ENCODE measurements around the gene VPS41. TPM values are rescaled to one million over a fixed set of nuclear protein-coding genes. Genes with fewer than 3 reads are reported as not detected.

Gene VPS41
- total RNA-seq, 1 donor from 2014 or later: 125 TPM

DNA sequence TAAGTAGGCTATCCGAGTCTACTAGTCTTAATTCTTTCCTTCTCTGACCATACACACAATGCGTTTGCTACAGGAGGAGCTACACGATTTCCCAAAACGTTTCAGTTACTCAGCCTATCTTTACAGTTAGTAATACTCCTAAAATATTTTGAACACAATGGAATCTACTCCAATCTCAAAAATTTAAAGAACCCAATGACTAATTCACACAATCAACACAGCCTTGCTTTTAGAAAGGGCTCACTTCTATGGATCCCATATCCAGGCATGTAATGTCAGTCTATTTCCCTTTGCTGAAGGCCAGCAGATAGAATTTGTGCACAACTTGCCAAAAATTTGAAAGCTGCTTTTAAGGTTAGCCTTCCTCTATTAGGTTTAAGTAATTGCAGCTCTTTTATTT lies 107.2 kb downstream of the VPS41 start:
- Mint-ChIP-seq H3K27ac (no peak overlapping the region), H3K27me3 (no peaks in the 10 kb centered on the region), H3K36me3 (ENCODE audit: insufficient read depth) (no peaks in the 10 kb centered on the region), H3K4me3 (ENCODE audit: low read depth) (no peak overlapping the region), H3K4me1 (ENCODE audit: low read depth) (no peaks in the 10 kb centered on the region), H3K9me3 (ENCODE audit: low read depth) (no peaks in the 10 kb centered on the region)
- DNase-seq (ENCODE audit: low spot score, unreplicated experiment): no peak
- TF ChIP-seq, protein P1, sequence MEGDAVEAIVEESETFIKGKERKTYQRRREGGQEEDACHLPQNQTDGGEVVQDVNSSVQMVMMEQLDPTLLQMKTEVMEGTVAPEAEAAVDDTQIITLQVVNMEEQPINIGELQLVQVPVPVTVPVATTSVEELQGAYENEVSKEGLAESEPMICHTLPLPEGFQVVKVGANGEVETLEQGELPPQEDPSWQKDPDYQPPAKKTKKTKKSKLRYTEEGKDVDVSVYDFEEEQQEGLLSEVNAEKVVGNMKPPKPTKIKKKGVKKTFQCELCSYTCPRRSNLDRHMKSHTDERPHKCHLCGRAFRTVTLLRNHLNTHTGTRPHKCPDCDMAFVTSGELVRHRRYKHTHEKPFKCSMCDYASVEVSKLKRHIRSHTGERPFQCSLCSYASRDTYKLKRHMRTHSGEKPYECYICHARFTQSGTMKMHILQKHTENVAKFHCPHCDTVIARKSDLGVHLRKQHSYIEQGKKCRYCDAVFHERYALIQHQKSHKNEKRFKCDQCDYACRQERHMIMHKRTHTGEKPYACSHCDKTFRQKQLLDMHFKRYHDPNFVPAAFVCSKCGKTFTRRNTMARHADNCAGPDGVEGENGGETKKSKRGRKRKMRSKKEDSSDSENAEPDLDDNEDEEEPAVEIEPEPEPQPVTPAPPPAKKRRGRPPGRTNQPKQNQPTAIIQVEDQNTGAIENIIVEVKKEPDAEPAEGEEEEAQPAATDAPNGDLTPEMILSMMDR (IDR thresholded peaks at IDR 0.05; ENCODE audit: unreplicated experiment): no peak

DNA sequence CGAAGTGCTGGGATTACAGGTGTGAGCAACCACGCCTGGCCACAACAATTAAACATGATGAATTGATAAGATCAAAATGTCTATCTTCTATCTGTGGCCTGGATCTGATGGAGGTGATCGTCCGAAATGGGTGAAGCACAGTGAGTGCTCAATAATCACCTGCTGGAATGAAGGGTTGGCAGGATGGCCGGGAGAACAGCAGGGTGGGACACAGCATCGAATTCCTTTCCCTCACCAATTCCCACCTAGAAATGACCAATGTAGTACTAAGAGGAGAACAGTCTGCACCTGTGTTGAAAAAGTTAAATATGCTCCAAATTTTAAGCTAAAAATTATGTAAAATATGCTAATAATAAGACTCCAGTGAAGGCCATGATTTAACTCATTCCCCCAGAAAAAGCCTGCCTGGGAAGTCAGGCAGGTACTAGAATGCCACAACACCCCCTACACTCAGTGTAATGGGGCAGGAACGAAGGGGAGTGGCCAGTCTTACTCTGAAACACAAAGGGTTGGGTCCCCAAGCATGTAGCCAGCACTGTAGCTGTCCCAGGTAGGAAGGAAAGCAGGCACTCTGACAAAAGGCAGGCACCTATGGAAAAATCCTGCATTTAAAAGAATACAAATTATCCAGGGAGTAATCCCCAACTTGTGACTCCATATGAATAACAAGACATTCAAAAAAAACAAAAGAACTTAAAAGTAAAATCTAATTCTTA lies 110.3 kb downstream of the VPS41 start:
- H3K4me3 Mint-ChIP-seq (ENCODE audit: low read depth): no peak overlapping the region
- no peaks in the 10 kb centered on the region for H3K9me3 Mint-ChIP-seq (ENCODE audit: low read depth)
- H3K27ac Mint-ChIP-seq: no peak overlapping the region
- TF ChIP-seq, protein P1 (IDR thresholded peaks at IDR 0.05; ENCODE audit: unreplicated experiment): no peak
- H3K27me3 Mint-ChIP-seq: no peaks in the 10 kb centered on the region
- peaks cover under 1% of the 10 kb centered on the region for H3K36me3 Mint-ChIP-seq (ENCODE audit: insufficient read depth)
- no peak for DNase-seq (ENCODE audit: low spot score, unreplicated experiment)
- H3K4me1 Mint-ChIP-seq (ENCODE audit: low read depth): no peaks in the 10 kb centered on the region

DNA sequence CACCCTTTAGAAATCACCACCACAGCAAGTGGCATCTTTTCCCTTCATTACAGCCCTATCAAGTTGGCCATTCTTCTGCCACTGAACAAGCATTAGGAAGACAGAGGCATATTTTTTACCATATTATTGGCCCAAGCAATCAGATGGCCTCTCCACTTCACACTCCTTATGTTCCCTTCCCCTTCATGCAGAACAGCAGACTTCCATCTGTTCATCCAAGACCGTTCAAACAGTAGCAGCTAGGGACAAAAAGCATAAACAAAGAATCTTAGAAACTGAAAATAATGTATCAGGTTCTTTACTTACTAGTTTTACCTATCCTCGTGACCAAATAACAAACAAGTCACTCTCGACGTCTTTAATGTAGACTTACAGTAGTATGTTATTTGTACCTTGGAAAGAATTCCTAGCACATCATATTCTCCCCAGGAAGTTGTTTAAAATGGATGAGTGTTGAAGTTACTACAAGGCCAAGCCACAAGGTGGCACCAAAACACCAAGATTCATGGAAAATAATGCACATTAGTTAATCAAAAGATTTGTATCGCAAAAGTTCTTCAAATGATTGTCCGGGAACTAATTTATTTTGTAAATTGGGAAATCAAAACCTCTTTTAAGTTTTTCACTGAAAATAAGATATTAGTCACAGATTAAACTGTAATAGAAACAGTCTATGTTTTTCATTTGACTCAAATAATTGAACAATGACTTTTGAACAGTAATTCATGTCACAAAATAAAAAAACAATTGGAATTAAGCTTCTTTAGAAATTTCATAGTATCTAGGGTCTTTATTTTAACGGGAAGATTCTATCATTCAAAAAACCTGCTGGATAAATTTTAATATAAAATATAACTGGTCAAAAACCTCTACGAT lies 112.1 kb downstream of the VPS41 start:
- H3K27ac Mint-ChIP-seq: no peak overlapping the region
- H3K4me1 Mint-ChIP-seq (ENCODE audit: low read depth): no peaks in the 10 kb centered on the region
- peak; percentile 40 for DNase-seq (ENCODE audit: low spot score, unreplicated experiment)
- no peaks in the 10 kb centered on the region for H3K27me3 Mint-ChIP-seq
- H3K4me3 Mint-ChIP-seq (ENCODE audit: low read depth): no peak overlapping the region
- no peaks in the 10 kb centered on the region for H3K9me3 Mint-ChIP-seq (ENCODE audit: low read depth)
- TF ChIP-seq, protein P1 (IDR thresholded peaks at IDR 0.05; ENCODE audit: unreplicated experiment): peak; percentile 94
- H3K36me3 Mint-ChIP-seq (ENCODE audit: insufficient read depth): peaks cover 4% of the 10 kb centered on the region

DNA sequence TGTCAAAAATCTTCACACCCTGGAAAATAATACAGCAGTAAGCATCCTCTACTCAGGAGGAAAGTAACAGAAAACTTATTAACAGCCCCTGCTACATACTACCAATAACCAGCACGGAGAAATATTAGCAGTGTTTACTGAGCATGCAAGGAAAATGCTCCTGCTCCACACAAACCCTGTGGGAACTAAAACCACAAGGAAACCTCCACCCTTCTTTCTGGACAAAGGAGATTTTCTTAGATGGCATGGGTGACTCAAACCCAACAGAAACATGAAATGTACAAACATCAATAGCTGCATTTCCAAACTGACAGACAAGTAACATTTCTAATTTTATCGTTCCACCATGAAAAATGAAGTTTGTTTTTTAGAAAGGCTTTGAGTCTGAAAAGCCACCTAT lies 113.4 kb downstream of the VPS41 start:
- peaks cover 4% of the 10 kb centered on the region for H3K36me3 Mint-ChIP-seq (ENCODE audit: insufficient read depth)
- no peaks in the 10 kb centered on the region for H3K4me1 Mint-ChIP-seq (ENCODE audit: low read depth)
- DNase-seq (ENCODE audit: low spot score, unreplicated experiment): no peak
- no peak overlapping the region for H3K4me3 Mint-ChIP-seq (ENCODE audit: low read depth)
- H3K27me3 Mint-ChIP-seq: no peaks in the 10 kb centered on the region
- TF ChIP-seq, protein P1 (IDR thresholded peaks at IDR 0.05; ENCODE audit: unreplicated experiment): no peak
- no peak overlapping the region for H3K27ac Mint-ChIP-seq
- no peaks in the 10 kb centered on the region for H3K9me3 Mint-ChIP-seq (ENCODE audit: low read depth)

DNA sequence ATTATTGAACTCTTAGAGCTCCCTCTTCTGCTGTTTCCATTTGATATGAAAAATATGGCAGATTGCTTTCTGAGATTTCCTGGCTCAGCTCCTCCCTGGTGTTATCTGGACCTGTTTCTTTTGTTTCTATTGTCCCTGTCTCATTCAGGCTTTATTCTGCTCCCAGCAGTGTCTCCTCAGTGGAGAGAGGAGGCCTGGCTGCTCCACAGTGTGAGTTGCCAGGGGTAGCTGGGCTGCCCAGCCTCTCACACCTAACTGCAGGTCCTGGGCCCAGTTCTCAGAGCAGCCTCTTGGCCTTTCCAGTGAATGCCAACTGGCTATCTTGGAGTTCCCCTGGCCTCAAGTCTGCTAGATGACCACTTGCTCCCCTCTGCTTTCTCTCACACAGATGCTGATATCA lies 127.0 kb downstream of the VPS41 start:
- TF ChIP-seq, protein P1 (IDR thresholded peaks at IDR 0.05; ENCODE audit: unreplicated experiment): no peak
- DNase-seq (ENCODE audit: low spot score, unreplicated experiment): no peak
- H3K27me3 Mint-ChIP-seq: no peaks in the 10 kb centered on the region
- no peak overlapping the region for H3K27ac Mint-ChIP-seq
- peaks cover 3% of the 10 kb centered on the region for H3K4me1 Mint-ChIP-seq (ENCODE audit: low read depth)
- no peak overlapping the region for H3K4me3 Mint-ChIP-seq (ENCODE audit: low read depth)
- peaks cover 3% of the 10 kb centered on the region for H3K36me3 Mint-ChIP-seq (ENCODE audit: insufficient read depth)
- no peaks in the 10 kb centered on the region for H3K9me3 Mint-ChIP-seq (ENCODE audit: low read depth)
